EL (cell line): Measurements from ENCODE around the gene ATP2A3.
"Not testable (repeated sequence)": the region's sequence is repeated elsewhere in the genome, so short reads cannot be mapped to it uniquely, and the experiment has no call there.

Source experiments
- DNase-seq: peaks from one replicate; pipeline ENCODE4 v3.0.0-alpha.2; 2016

Gene ATP2A3

GRCh38 chr17:3964203-3965117 is at the start of gene ATP2A3:
TSS of gene ATP2A3 (minus strand) at chr17:3964437. CDS start at chr17:3964291, 146 bp downstream.
- DNase-seq, result peak; percentile 21

- no peak for DNase-seq
Observed at GRCh38 chr17:4010754-4011153, 46.5 kb upstream of the ATP2A3 start.

- no peak for DNase-seq
Observed at GRCh38 chr17:4009186-4009785, 45.0 kb upstream of the ATP2A3 start.

- no peak for DNase-seq
Observed at GRCh38 chr17:4008441-4009185, 44.4 kb upstream of the ATP2A3 start.

- no peak for DNase-seq
Observed at GRCh38 chr17:4008082-4008435, 43.8 kb upstream of the ATP2A3 start.

- DNase-seq, result no peak
Observed at GRCh38 chr17:4007346-4008081, 43.3 kb upstream of the ATP2A3 start.

- no peak for DNase-seq
Observed at GRCh38 chr17:4006745-4007211, 42.5 kb upstream of the ATP2A3 start.

GRCh38 chr17:4006165-4006589 is 41.9 kb upstream of the ATP2A3 start:
- no peak for DNase-seq

GRCh38 chr17:4005296-4006164 is 41.3 kb upstream of the ATP2A3 start:
- no peak for DNase-seq

GRCh38 chr17:4004517-4005295 is 40.5 kb upstream of the ATP2A3 start:
- peak; percentile 21 for DNase-seq

- DNase-seq, result no peak
Observed at GRCh38 chr17:4003501-4004421, 39.5 kb upstream of the ATP2A3 start.

- DNase-seq, result no peak
Observed at GRCh38 chr17:4003131-4003500, 38.9 kb upstream of the ATP2A3 start.

- DNase-seq, result no peak
Observed at GRCh38 chr17:4001048-4001590, 36.9 kb upstream of the ATP2A3 start.

- DNase-seq, result no peak
Observed at GRCh38 chr17:3998436-3998835, 34.2 kb upstream of the ATP2A3 start.

- DNase-seq, result no peak
Observed at GRCh38 chr17:3995067-3995466, 30.8 kb upstream of the ATP2A3 start.

GRCh38 chr17:3994221-3994576 is 30.0 kb upstream of the ATP2A3 start:
- DNase-seq, result no peak

- DNase-seq, result no peak
Observed at GRCh38 chr17:3993493-3994220, 29.4 kb upstream of the ATP2A3 start.

- DNase-seq, result no peak
Observed at GRCh38 chr17:3992370-3992769, 28.1 kb upstream of the ATP2A3 start.

GRCh38 chr17:3991699-3992098 is 27.5 kb upstream of the ATP2A3 start:
- DNase-seq, result not testable (repeated sequence)
